HepG2 (cell line): ENCODE results near the gene CDHR1. TPM values are rescaled to one million over a fixed set of nuclear protein-coding genes. Genes with fewer than 3 reads are reported as not detected.

Experiments
- ATAC-seq: fragments of 200-7000 bp; cut with Tn5 transposase; 3 replicates; pipeline ENCODE4 v1.9.1; 2020; ENCODE audit warnings: mild to moderate bottlenecking, moderate library complexity
- BruUV-seq: library from RNA; stranded (reverse); fragments of 400-500 nt; replicated peaks from 2 replicates; lab custom pipeline; 2021; lab: Mats Ljungman, UMichigan
- CTCF ChIA-PET: fragments of 300-600 bp; formaldehyde crosslinking; extraction: SDS; loops from one replicate; lab custom pipeline; 2021; ENCODE audit warnings: low total read pairs, inconsistent platforms, low intra/inter-chr PET ratio; lab: Yijun Ruan, JAX
- POLR2A ChIA-PET: fragments of 350-600 bp; sonication (Branson Sonifier 250); formaldehyde crosslinking; loops from one replicate; lab custom pipeline; 2020; ENCODE audit warnings: antibody characterized with exemption, inconsistent platforms; lab: Yijun Ruan, JAX
- DNase-seq: peaks from one replicate; pipeline ENCODE4 v3.0.0-alpha.2; 2015; ENCODE audit warnings: low spot score
- FAIRE-seq: peaks from 3 replicates; lab custom pipeline; 2011; peaks lifted over from hg19 to GRCh38; lab: Jason Lieb, UNC
- H2AFZ ChIP-seq: one replicate; pipeline ENCODE4 v1.6.1; 2011; ENCODE audit warnings: low read length, inconsistent platforms
- H3K27ac ChIP-seq: fragments of 300-600 bp; 3 replicates; pipeline ENCODE4 v1.8.0; 2011; ENCODE audit warnings: mixed run types, mild to moderate bottlenecking, mixed read lengths, low read length, inconsistent platforms; ENCODE audit not compliant: insufficient read depth; ENCODE audit errors: extremely low read length
- H3K27me3 ChIP-seq, 2 experiments: fragments of 200-600 bp in 1 of 2; 2 replicates in 1 of 2; 3 replicates in 1 of 2; pipeline versions ENCODE4 v1.6.0 to v1.8.0; 2011; ENCODE audit warnings: low read length in 2 of 2, mild to moderate bottlenecking in 2 of 2, moderate library complexity in 2 of 2, inconsistent platforms in 1 of 2; ENCODE audit not compliant: insufficient read depth in 2 of 2, control insufficient read depth in 1 of 2
- H3K36me3 ChIP-seq, 2 experiments: fragments of 200-600 bp in 1 of 2; replicated peaks in 1 of 2; 2 replicates in 1 of 2; 3 replicates in 1 of 2; pipeline versions ENCODE4 v1.5.1 to v1.8.0; 2011; ENCODE audit warnings: low read length in 2 of 2, inconsistent platforms in 1 of 2; ENCODE audit not compliant: insufficient read depth in 2 of 2, control insufficient read depth in 1 of 2
- H3K4me1 ChIP-seq: 2 replicates; pipeline ENCODE4 v1.5.1; 2012; ENCODE audit warnings: low read length, inconsistent platforms; ENCODE audit not compliant: insufficient read depth
- H3K4me2 ChIP-seq: 2 replicates; pipeline ENCODE4 v1.6.0; 2011; ENCODE audit warnings: low read depth, low read length, inconsistent platforms
- H3K4me3 ChIP-seq, 3 experiments: fragments of 200-600 bp in 1 of 3; sonication (generic), shearing (Covaris generic) in 1 of 3; replicated peaks in 1 of 3; 2 replicates each; pipeline ENCODE4 v1.5.1; 2011 to 2016; ENCODE audit warnings: low read length in 3 of 3, inconsistent platforms in 2 of 3, low read depth in 2 of 3, mild to moderate bottlenecking in 2 of 3, control low read depth in 1 of 3, mixed read lengths in 1 of 3; ENCODE audit not compliant: insufficient read depth in 1 of 3
- H3K79me2 ChIP-seq: one replicate; pipeline ENCODE4 v1.6.1; 2011; ENCODE audit warnings: low read length, inconsistent platforms; ENCODE audit not compliant: insufficient read depth
- H3K9ac ChIP-seq: 2 replicates; pipeline ENCODE4 v1.6.0; 2011; ENCODE audit warnings: mild to moderate bottlenecking, low read depth, low read length, inconsistent platforms; ENCODE audit not compliant: insufficient read depth
- H3K9me3 ChIP-seq: 2 replicates; pipeline ENCODE4 v1.5.1; 2012; ENCODE audit warnings: mild to moderate bottlenecking, low read length
- H4K20me1 ChIP-seq: 2 replicates; pipeline ENCODE4 v1.6.0; 2011; ENCODE audit warnings: inconsistent platforms, mild to moderate bottlenecking, low read length, moderate library complexity; ENCODE audit not compliant: insufficient read depth
- AKAP8 ChIP-seq: sonication (generic); formaldehyde crosslinking; IDR thresholded peaks from 2 replicates; pipeline ENCODE4 v1.5.1; 2020; ENCODE audit warnings: mild to moderate bottlenecking, missing genetic modification reagents
- JDP2 ChIP-seq: sonication (generic); formaldehyde crosslinking; IDR thresholded peaks from 2 replicates; pipeline ENCODE4 v1.8.1; 2022; ENCODE audit warnings: missing genetic modification reagents, borderline replicate concordance
- JUNB ChIP-seq: sonication (generic); formaldehyde crosslinking; IDR thresholded peaks from 2 replicates; pipeline ENCODE4 v1.8.0; 2022; ENCODE audit warnings: missing genetic modification reagents, mild to moderate bottlenecking, borderline replicate concordance
- JUND ChIP-seq: sonication (generic); formaldehyde crosslinking; IDR thresholded peaks from 2 replicates; pipeline ENCODE4 v1.8.0; 2022; ENCODE audit warnings: mild to moderate bottlenecking, missing genetic modification reagents
- KLF15 ChIP-seq: sonication (generic); formaldehyde crosslinking; IDR thresholded peaks from 2 replicates; pipeline ENCODE4 v1.8.1; 2023; ENCODE audit warnings: borderline replicate concordance, mild to moderate bottlenecking, inconsistent platforms, missing genetic modification reagents, mixed read lengths
- LCORL ChIP-seq, 2 experiments: fragments of 450-650 bp in 1 of 2; sonication (generic) in 1 of 2; formaldehyde crosslinking in 1 of 2; IDR thresholded peaks; 2 replicates each; pipeline versions ENCODE4 v1.5.0 to v1.6.1; 2017 to 2020; ENCODE audit warnings: antibody characterized with exemption in 1 of 2, missing genetic modification reagents in 1 of 2
- NCOA1 ChIP-seq: sonication (generic); formaldehyde crosslinking; IDR thresholded peaks from 2 replicates; pipeline ENCODE4 v1.9.0; 2021; ENCODE audit warnings: missing genetic modification reagents
- NFE2 ChIP-seq: sonication (generic); formaldehyde crosslinking; IDR thresholded peaks from 2 replicates; pipeline ENCODE4 v1.4.0; 2020; ENCODE audit warnings: missing genetic modification reagents
- NFRKB ChIP-seq: fragments of 450-650 bp; IDR thresholded peaks from 2 replicates; pipeline ENCODE4 v1.6.1; 2017
- SIN3A ChIP-seq: IDR thresholded peaks from 2 replicates; pipeline ENCODE4 v1.6.1; 2011; ENCODE audit warnings: low read depth, mild to moderate bottlenecking, control low read depth, low read length, borderline replicate concordance
- TCF12 ChIP-seq, 2 experiments: fragments of 450-650 bp in 1 of 2; sonication (generic) in 1 of 2; formaldehyde crosslinking in 1 of 2; IDR thresholded peaks; 2 replicates each; pipeline versions ENCODE4 v1.6.1 to v1.8.0; 2017 to 2022; ENCODE audit warnings: antibody characterized with exemption in 1 of 2, mild to moderate bottlenecking in 1 of 2, missing genetic modification reagents in 1 of 2, moderate library complexity in 1 of 2
- TOE1 ChIP-seq: sonication (generic); formaldehyde crosslinking; IDR thresholded peaks from 2 replicates; pipeline ENCODE4 v1.4.0; 2020; ENCODE audit warnings: mild to moderate bottlenecking, missing genetic modification reagents
- ZNF12 ChIP-seq: sonication (generic); formaldehyde crosslinking; IDR thresholded peaks from 2 replicates; pipeline ENCODE4 v1.5.0; 2020; ENCODE audit warnings: missing genetic modification reagents
- ZNF138 ChIP-seq: sonication (generic); formaldehyde crosslinking; IDR thresholded peaks from 2 replicates; pipeline ENCODE4 v1.5.0; 2020; ENCODE audit warnings: mild to moderate bottlenecking, low read depth, missing genetic modification reagents
- ZSCAN25 ChIP-seq: sonication (generic); formaldehyde crosslinking; IDR thresholded peaks from 2 replicates; pipeline ENCODE4 v1.8.0; 2022; ENCODE audit warnings: mild to moderate bottlenecking, missing genetic modification reagents
- WGBS: methylation state at CpG from one replicate; pipeline ENCODE4 v1.1.6; 2017; ENCODE audit warnings: low lambda C conversion rate; 5-methylcytosine and 5-hydroxymethylcytosine counted together
- in situ Hi-C: cut with HindIII; loops from 2 replicates; pipeline ENCODE4 v1.10.0; 2017; ENCODE audit warnings: low pct_unique_long_range_greater_than_20kb; ENCODE audit not compliant: extremely low pct_ligation_motif_present
- intact Hi-C: fragments of 100-400 bp; cut with micrococcal nuclease; formaldehyde crosslinking; loops from one replicate; pipeline ENCODE4 v1.10.0; 2022; ENCODE audit not compliant: unreplicated experiment
- polyA plus RNA-seq, 8 experiments: library from polyadenylated mRNA; depleted of rRNA in 3 of 8; stranded (reverse) in 7 of 8; unstranded in 1 of 8; fragments of >200 nt; fragmentation: Illumina TruSeq in 4 of 8; extraction: Trizol in 4 of 8; gene quantifications; 2 replicates each; pipeline versions ENCODE4 v1.2.1 to v1.2.3, GENCODE V29; 2011 to 2016; ENCODE audit warnings: low read depth in 4 of 8, missing spikeins in 1 of 8, mixed read lengths in 1 of 8; ENCODE audit not compliant: insufficient read depth in 1 of 8
- total RNA-seq, 5 experiments: library from RNA; depleted of rRNA; stranded (reverse); fragments of >200 nt; fragmentation: Illumina TruSeq; extraction: Trizol; gene quantifications; 2 replicates each; pipeline ENCODE4 v1.2.3, GENCODE V29; 2016; ENCODE audit warnings: low read depth in 1 of 5
- TF ChIP-seq, protein P1 (sequence below): IDR thresholded peaks from 2 replicates; pipeline ENCODE4 v1.6.1; 2016; ENCODE audit warnings: low read depth, control low read depth
- TF ChIP-seq, protein P2 (sequence below): conservative IDR thresholded peaks from 2 replicates; pipeline ENCODE4 v1.6.1; 2018; ENCODE audit warnings: missing genetic modification reagents

CDHR1 gene
- total and polyA plus RNA-seq, 2 of the 13 experiments (the other 11 are each of a cell fraction or from before 2014, with no cell fraction given) = 0.04 to 0.09 TPM

DNA sequence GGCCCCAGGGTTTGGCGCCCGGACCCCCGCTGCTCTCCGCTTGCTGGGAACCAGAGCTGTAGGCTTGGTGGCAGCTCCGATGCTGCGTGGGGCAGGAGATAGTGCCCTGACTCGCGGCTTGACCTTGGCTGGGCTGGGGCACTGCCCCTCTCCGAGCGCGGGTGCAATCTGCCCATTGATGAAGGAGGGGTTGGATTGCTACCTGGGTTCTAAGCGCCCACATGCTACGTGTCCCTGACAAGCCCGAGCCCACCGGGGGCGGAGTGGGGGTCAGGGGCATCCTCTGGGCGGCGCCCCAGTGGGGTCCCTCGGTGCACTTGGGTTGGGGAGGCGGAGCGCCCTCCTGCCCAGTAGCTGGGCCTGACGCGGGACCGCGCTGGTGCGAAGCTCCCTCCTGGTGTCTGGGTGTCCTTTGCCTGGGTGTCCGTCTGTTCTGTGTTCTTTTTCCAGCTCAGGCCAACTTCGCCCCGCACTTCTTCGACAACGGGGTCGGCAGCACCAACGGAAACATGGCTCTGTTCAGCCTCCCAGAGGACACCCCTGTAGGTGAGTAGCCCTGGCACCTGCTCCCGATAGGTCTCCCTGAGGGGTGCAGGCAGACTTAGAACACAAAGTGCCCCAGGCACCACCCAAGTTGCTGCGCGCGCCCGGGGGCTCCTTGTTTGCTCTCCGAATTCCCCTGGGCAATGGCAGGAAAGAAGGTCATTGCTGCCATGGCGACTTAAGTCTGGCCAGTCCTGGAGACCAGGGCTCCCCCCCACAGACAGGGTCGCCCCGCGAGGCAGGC lies 900 bp downstream of the CDHR1 start:
- CTCF ChIA-PET = no interaction called here
- DNase-seq = no peak
- no peaks in the 10 kb centered on the region for H3K4me1 ChIP-seq
- H3K9me3 ChIP-seq = no peaks in the 10 kb centered on the region
- no peaks in the 10 kb centered on the region for H4K20me1 ChIP-seq
- FAIRE-seq = no peak
- in situ Hi-C loops (no loop called here), intact Hi-C loops (no loop called here)
- H3K79me2 ChIP-seq = no peaks in the 10 kb centered on the region
- H3K27me3 ChIP-seq = peaks cover 9 to 63% of the 10 kb centered on the region in 2 experiments
- BruUV-seq = no TSS peak
- POLR2A ChIA-PET = no interaction called here
- no peak overlapping the region for H2AFZ ChIP-seq
- TF ChIP-seq, protein P1, sequence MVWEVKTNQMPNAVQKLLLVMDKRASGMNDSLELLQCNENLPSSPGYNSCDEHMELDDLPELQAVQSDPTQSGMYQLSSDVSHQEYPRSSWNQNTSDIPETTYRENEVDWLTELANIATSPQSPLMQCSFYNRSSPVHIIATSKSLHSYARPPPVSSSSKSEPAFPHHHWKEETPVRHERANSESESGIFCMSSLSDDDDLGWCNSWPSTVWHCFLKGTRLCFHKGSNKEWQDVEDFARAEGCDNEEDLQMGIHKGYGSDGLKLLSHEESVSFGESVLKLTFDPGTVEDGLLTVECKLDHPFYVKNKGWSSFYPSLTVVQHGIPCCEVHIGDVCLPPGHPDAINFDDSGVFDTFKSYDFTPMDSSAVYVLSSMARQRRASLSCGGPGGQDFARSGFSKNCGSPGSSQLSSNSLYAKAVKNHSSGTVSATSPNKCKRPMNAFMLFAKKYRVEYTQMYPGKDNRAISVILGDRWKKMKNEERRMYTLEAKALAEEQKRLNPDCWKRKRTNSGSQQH = no peak
- TF ChIP-seq ZNF12 (CRISPR knock-in tag) = no peak
- no peak for TF ChIP-seq KLF15 (CRISPR knock-in tag)
- TF ChIP-seq ZSCAN25 = no peak
- TF ChIP-seq JDP2 (CRISPR knock-in tag) = no peak
- TF ChIP-seq AKAP8 (CRISPR knock-in tag) = no peak
- TF ChIP-seq LCORL (IDR thresholded peaks at IDR 0.05) = no peak
- TF ChIP-seq LCORL (CRISPR knock-in tag; IDR thresholded peaks at IDR 0.05) = no peak
- TF ChIP-seq JUND = no peak
- TF ChIP-seq TCF12 (IDR thresholded peaks at IDR 0.05) = no peak
- TF ChIP-seq TCF12 (CRISPR knock-in tag; IDR thresholded peaks at IDR 0.05) = no peak
- TF ChIP-seq, protein P2, sequence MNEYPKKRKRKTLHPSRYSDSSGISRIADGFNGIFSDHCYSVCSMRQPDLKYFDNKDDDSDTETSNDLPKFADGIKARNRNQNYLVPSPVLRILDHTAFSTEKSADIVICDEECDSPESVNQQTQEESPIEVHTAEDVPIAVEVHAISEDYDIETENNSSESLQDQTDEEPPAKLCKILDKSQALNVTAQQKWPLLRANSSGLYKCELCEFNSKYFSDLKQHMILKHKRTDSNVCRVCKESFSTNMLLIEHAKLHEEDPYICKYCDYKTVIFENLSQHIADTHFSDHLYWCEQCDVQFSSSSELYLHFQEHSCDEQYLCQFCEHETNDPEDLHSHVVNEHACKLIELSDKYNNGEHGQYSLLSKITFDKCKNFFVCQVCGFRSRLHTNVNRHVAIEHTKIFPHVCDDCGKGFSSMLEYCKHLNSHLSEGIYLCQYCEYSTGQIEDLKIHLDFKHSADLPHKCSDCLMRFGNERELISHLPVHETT (CRISPR knock-in tag) = no peak
- TF ChIP-seq SIN3A = no peak
- no peak for TF ChIP-seq NCOA1 (CRISPR knock-in tag)
- no peak for TF ChIP-seq NFE2 (CRISPR knock-in tag)
- TF ChIP-seq TOE1 (CRISPR knock-in tag) = no peak
- no peak for TF ChIP-seq ZNF138
- TF ChIP-seq NFRKB = no peak
- no peak for TF ChIP-seq JUNB (CRISPR knock-in tag)
- H3K27ac ChIP-seq = no peak overlapping the region
- no peak overlapping the region for H3K4me2 ChIP-seq
- H3K9ac ChIP-seq = no peak overlapping the region
- ATAC-seq = no peak
- WGBS = 19% methylated on average over 10 of the region's 43 CpGs
- no peaks in the 10 kb centered on the region for H3K36me3 ChIP-seq
- H3K4me3 ChIP-seq = no peak overlapping the region
